A549 (cell line): ENCODE measurements around the gene MFSD12.

Experiments
- CEBPB ChIP-seq, 2 experiments: fragments of >200 bp in 1 of 2; sonication (Bioruptor Twin) in 1 of 2; formaldehyde crosslinking in 1 of 2; IDR thresholded peaks; 2 replicates each; pipeline ENCODE4 v1.6.1; 2012 to 2016
- CTCF ChIP-seq: fragments of >200 bp; sonication (Bioruptor Twin); formaldehyde crosslinking; IDR thresholded peaks from 3 replicates; pipeline ENCODE4 v1.5.1; 2016
- EP300 ChIP-seq, 2 experiments: fragments of >200 bp; sonication (Bioruptor Twin); formaldehyde crosslinking; IDR thresholded peaks; 2 replicates in 1 of 2; 3 replicates in 1 of 2; pipeline ENCODE4 v1.6.1; 2016 to 2017
- HDAC2 ChIP-seq: fragments of 200-600 bp; sonication (generic); IDR thresholded peaks from 2 replicates; pipeline ENCODE4 v1.6.1; 2016
- JUNB ChIP-seq: fragments of >200 bp; sonication (Bioruptor Twin); formaldehyde crosslinking; IDR thresholded peaks from 2 replicates; pipeline ENCODE4 v1.6.1; 2016
- NR3C1 ChIP-seq: fragments of >200 bp; sonication (Bioruptor Twin); formaldehyde crosslinking; IDR thresholded peaks from 3 replicates; pipeline ENCODE4 v1.6.1; 2017

DNA sequence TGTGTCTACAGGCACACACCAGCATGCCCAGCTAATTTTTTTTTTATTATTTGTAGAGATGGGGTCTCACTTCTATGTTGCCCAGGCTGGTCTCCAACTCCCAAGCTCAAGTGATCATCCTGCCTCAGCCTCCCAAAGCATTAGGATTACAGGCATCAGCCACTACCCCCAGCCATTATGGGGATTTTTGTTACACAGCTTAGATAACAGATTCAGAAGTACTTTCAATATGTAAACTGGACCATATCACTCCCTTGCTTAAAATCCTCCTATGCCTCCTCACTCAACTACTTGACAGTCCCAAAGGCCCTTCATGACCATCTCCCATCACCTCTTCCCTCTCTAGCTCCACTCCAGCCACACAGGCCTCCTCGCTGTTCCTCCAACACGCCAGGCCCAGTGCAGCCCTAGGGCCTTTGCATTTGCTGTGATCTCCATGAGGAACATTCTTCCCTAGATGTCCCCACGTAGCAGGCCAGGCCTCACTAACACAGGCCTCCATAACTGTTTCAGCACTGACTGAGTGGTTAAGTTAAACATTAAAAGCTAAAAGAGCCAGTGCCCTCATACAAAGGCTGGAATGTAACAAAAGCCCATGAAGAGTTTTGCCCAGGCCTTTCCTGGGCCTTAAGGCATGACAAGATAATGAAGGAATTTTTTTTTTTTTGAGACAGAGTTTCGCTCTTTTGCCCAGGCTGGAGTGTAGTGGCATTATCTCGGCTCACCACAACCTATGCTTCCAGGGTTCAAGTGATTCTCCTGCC, 59.4 kb downstream of the MFSD12 start:
- TF ChIP-seq CTCF, result no peak
- TF ChIP-seq EP300 (IDR thresholded peaks at IDR 0.05), result no peak
- TF ChIP-seq JUNB, result no peak
- no peak for TF ChIP-seq HDAC2
- TF ChIP-seq NR3C1, result no peak
- TF ChIP-seq CEBPB (IDR thresholded peaks at IDR 0.05), result no peak
